SK-MEL-5 (cell line): ENCODE results near the gene ZNF117. TPM values are rescaled to one million over a fixed set of nuclear protein-coding genes. Genes with fewer than 3 reads are reported as not detected.
"Not testable (repeated sequence)": the region's sequence is repeated elsewhere in the genome, so short reads cannot be mapped to it uniquely, and the experiment has no call there.

Experiments used
- DNase-seq: peaks from one replicate; pipeline ENCODE4 v3.0.0-alpha.2; 2016; ENCODE audit warnings: low read depth, low spot score
- in situ Hi-C: cut with HindIII; loops from 2 replicates; pipeline ENCODE4 v1.10.0; 2016; ENCODE audit warnings: low sequenced_read_pairs, high pct_unique_total_duplicates, low pct_unique_long_range_greater_than_20kb
- total RNA-seq: library from RNA; depleted of rRNA; stranded (reverse); fragments of >200 nt; shearing (Covaris generic); gene quantifications from 2 replicates; pipeline ENCODE4 v1.2.3, GENCODE V29; 2014

The ZNF117 gene
- total RNA-seq, 1 experiment from 2014 or later: 0.16 TPM

DNA sequence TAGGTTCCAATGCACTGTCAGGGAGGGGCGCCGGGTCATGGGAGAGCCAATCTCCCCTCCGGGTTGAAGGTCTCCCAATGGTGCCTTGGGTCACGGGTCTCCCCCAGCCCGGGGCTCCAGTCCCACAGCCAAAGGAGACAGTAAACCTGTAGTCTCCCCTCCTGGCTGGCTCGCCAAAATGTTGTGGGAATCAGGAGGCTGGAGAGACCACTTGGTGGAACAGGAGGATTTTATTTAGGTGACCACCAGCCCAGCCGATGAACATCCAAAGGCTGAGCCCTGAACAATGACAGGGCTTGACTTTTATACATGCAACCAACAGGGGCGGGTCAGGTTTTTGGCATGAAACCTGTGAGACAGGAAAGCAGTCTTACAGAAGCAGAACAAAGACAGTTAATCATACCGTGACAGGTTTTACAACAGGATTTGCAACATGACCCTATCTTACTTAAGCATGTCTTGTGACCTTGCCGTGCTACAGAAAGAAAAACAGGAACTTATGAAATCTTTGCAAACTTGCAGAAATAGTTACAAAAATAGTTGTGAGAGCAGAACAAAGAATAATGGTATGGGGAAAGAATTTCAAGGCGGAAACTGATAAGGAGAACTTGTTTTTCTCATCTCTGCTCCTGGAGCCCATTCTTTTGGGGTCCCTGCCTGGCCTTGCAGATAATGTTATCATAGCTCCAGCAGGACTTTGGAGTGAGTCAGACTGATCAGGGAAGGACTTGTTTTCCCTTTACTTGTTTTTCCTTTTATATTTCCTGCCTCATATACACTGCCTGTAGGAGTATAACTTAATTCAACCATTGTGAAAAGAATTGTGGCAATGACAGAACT, 8.5 kb upstream of the ZNF117 start:
- in situ Hi-C loops: no loop called here
- peak; percentile 31 for DNase-seq

DNA sequence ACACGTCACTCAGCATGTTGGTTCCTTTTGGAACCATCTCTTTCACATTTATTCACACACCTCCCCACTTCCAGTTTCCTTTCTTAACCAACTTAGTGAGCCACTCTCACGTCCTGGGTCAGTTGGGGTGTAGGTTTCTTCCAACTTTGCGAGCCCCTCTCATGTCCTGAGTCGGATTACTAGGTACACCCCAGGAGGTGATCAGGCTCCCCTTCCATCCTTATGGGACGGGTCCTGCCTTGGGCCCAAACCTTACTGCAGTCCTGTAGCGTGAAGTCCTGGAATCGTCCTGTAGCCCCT, 8.0 kb upstream of the ZNF117 start:
- no peak for DNase-seq

DNA sequence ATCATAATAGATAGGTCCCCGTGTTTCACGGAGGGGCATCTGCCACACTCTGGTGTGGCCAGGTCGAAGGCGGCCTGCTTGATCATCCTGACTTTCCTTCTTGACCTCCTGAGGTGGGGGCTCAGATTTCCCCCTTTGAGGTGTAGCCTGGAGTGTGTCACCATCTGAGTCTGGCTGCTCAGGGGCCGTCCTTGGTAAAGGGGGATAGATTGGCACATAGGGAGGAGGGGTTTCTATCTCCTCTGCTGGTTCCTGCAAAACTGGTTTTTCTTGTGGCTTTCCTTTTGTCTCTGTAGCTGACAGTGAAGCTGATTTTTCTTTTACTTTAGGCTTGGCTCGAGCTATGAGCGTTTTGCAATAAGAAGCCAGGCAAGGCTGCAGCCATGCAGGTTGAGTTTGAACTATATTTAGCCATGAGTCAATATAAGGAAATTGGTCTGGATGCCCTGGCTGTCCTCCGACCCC, 7.1 kb upstream of the ZNF117 start:
- no peak for DNase-seq
- in situ Hi-C loops: no loop called here

More for the DNA sequence above, 8.0 kb upstream of the ZNF117 start:
- in situ Hi-C loops: no loop called here

DNA sequence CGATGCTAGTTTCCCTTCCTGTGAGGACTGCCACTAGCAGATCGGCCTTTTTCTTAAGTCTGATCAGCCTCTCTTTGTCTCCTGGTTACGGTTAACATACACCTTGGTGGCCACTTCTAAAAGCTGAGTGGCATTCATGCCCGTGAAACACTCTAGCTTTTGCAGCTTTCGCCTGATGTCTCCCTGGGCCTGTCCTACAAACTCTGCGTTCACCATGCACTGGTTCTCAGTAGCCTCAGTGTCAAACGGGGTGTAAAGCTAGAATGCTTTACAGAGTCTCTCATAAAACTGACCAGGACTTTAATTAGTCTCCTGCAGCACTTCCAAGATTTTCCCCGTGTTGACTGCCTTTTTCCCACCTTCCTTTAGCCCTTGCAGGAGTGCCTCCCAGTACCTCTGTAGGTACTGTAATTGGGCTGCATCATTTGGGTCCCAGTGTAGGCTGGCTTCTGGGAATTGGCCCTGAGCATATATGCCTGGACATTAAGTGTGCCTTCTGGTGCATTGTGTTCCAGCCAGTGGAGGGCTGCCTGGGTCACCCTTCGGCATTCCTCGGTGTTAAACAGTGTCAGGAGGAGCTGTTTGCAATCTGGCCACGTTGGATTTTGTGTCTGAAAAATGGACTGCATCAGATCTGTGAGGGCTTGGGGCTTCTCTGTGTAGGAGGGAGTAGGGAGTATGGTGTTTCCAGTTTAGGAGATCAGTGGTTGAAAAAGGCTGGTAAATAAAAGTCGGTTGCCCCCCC, 6.5 kb upstream of the ZNF117 start:
- no peak for DNase-seq
- in situ Hi-C loops: no loop called here

DNA sequence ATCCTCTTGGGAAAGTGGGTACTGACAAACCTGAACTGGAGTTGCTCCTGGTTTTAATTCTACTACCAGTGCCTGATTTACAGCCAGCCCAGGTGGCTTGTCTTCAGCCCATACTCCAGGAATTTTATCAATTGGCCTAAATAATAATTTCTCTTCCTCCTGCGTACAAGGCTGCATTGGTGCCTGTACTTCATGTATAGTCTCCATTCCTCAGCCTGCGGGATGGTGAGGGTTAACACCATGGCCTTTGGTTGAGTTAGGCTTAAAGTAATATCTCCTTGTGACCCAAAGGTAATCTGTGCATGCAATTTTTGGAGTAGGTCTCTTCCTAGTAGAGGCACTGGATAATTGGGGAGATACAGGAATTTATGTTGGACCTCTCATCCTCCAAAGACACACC, 5.5 kb upstream of the ZNF117 start:
- in situ Hi-C loops: no loop called here
- no peak for DNase-seq

DNA sequence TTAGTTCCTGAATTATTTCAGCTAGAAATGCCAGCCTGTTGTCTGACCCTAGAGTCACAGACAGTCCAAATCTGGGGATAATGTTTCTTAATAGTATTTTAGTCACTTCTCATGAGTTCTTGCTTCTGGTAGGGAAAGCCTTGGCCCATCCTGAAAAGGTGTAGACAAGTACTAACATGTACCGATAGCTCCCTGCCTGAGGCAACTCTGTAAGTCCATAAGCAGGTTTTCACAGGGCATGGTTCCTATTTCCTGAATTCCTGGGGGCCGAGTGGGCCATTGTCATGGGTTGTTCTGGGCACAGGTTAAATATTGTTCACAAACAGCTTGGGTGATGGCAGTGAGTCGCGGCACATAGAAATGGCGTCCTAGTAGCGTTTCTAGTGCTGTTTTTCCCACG, 3.1 kb upstream of the ZNF117 start:
- in situ Hi-C loops: no loop called here
- no peak for DNase-seq

DNA sequence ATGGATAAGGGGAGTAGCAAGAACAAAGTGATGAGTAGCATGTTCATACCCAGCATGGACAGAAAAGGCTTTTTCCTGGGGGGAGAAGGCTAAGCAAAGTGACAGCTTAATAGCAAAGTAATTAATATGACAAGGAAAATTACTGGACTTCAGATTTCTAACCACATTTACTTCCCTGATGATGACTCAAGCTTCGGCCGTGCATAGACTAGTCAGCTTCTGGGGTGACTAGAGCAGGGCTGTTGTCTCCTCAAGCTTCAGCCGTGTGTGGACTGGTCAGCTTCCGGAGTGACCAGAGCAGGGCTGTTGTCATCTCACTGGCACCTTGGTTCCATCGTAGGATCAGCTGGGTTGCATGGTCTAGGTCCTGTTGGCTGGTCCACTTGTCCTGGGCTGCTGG, 2.1 kb upstream of the ZNF117 start:
- DNase-seq: no peak
- in situ Hi-C loops: no loop called here

DNA sequence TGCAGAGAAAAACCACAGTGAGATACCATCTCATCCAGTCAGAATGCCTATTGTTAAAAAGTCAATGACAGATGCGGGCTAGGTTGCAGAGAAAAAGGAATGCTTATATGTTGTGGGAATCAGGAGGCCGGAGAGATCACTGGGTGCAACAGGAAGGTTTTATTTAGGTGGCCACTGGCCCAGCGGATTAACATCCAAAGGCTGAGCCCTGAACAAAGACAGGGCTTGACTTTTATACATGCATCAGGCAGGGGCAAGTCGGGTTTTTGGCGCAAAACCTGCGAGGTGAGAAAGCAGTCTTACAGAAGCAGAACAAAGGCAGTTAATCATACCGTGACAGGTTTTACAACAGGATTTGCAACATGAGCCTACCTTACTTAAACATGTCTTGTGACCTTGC, 620 bp downstream of the ZNF117 start:
- DNase-seq: no peak
- in situ Hi-C loops: no loop called here

DNA sequence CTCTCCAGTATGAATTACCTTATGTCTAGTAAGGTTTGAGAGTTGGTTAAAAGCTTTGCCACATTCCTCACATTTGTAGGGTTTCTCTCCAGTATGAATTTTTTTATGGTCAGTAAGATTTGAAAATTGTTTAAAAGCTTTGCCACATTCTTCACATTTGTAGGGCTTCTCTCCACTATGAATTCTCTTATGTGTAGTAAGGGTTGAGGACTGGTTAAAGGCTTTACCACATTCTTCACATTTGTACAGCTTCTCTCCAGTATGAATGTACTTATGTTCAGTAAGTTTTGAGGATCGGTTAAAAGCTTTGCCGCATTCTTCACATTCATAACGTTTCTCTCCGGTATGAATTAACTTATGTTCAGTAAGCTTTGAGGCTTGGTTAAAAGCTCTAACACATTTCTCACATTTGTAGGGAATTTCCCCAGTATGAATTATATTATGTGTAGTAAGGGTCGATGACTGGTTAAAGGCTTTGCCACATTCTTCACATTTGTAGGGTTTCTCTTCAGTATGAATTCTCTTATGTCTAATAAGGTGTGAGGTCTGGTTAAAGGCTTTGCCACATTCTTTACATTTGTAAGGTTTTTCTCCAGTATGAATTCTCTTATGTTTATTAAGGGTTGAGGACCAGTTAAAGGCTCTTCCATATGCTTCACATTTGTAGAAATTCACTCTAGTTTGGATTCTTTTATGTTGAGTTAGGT, 12.2 kb downstream of the ZNF117 start:
- in situ Hi-C loops: no loop called here
- DNase-seq: no peak

DNA sequence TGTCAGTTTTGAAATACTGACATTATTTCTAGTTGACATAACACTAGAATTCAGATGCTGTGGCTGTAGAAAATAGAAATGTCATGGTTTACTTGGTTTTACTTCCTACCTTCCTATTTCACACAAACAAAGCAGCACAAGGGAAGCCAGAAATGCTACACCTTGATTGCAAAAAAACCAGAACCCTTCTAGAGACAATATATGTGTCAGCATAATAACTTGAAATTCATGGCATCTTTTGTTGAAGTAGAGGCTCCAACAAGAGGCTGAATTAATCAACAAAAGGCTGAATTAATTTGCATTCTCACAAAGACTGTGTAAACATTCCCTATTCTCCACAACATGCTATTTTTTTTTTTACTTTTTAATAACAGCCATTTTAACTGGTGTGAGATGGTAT, 25.2 kb downstream of the ZNF117 start:
- in situ Hi-C loops: no loop called here
- no peak for DNase-seq

DNA sequence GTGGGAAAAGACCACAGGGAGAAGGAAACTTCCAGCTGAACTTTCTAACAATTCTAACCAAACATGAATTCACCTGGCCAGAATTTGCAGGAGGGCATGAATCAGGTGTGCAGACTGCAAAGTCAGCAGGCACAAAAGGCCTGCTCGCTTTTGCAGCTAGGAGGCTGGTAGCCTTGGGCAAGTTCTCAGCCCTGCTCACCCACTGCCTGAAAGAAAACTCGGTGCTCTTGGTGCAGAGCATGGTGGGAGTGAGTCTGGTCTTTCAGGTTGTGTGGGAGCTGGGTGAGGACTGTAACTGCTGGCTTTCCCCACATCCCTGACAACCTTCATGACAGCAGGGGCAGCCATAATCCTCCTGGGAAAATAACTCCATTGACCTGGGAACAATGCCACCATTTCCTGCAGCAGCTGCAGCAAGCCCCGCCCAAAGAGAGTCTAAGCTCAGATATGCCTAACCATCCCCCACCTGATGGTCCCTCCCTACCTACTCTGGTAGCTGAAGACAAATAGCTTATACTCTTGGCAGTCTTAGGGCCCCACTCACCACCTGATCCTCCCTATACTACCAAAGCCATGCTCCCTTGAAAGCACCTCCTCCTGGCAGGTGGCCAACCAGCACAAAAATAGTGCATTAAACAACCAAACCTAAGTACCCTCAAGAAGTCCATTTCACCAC, 31.6 kb downstream of the ZNF117 start:
- in situ Hi-C loops: no loop called here
- DNase-seq: no peak

DNA sequence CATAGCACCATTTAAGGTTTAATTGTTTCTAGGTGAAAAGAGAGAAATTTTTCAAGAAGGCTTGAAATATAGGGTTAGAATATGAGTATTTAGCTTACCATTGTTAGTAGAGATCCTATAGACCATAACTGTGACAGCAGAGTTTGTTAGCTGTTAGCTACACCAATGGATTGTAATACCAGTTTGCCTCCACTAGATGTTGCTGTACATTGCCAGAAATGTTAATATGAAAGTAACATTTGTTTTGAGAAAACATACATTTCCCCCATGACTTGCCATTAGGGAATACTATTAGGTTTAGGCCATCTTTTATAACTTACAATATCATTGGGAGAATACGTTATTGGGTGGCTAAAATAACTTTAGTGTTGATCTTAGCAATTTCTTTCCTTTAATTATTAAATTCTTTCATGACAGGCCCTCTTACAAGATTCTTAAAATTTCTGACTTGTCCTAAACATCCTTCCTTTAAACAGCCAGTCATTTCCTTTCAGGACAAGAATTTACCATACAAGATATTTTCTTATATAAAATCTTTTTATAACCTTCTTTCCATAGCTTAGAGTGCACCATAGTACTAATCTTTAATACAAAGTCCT, 39.5 kb downstream of the ZNF117 start:
- in situ Hi-C loops: no loop called here
- peak; percentile 82 for DNase-seq

DNA sequence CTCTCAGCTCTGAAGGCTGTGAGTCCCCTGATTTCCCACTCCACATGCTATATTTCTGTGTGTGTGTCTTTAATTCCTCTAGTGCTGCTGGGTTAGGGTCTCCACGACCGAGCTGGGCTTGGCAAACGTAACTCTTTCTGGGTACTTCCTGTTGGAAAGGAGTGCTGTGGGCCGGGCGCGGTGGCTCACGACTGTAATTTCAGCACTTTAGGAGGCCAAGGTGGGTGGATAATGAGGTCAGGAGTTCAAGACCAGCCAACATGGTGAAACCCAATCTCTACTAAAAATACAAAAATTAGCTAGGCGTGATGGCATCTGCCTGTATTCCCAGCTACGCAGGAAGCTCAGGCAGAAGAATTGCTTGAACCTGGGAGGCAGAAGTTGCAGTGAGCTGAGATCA, 40.2 kb downstream of the ZNF117 start:
- DNase-seq, in situ Hi-C loops: not testable (repeated sequence)

DNA sequence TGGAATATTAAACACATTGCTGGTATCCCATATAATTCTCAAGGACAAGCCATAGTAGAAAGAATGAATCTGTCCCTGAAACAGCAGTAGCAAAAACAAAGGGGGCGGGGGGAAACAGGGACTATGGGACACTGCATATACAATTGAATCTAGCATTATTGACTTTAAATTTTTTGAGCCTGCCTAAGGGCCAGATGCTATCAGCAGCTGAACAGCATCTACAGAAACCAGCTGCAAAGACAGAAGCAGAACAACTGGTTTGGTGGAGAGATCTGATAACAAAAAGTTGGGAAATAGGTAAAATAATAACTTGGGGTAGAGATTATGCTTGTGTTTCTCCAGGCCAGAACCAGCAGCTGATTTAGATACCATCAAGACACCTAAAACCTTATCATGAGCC, 42.1 kb downstream of the ZNF117 start:
- DNase-seq, in situ Hi-C loops: not testable (repeated sequence)

DNA sequence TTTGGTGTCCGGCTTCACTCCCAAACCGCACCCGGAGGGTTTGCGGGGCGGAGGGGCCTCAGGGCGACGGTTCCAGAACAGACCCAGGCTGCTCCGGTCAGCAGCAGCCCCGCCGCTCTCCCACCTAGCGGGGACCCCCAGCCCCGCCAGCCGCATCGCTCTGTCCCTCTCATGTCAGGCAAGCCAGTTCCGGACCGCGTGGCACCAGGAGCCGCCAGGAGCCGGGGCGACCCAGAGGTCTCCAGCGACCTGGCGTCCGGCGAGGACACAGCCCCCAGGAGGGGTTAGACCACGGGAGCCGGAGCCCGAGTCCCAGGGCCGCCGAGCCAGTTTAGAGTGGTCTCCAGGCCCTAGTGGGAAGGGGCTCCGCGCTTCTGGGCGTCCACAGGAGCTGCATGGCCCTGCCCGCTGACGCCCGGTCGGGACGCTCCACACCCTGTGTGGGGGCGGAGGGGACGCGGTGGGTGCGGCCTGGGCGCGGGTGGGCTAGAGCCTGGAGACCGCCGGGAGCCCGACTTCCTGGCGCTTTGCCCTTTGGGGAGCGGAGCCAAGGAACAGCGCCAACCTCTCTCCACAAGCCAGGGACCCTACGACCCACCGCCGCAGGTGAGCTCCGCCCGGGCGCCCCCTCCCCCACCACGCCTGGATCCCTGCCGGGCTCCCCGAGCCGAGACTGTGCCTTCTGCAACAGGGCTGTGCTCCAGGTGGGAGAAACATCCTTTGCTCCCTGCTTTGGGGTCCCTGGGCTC, 43.4 kb downstream of the ZNF117 start:
- no peak for DNase-seq
- in situ Hi-C loops: no loop called here

DNA sequence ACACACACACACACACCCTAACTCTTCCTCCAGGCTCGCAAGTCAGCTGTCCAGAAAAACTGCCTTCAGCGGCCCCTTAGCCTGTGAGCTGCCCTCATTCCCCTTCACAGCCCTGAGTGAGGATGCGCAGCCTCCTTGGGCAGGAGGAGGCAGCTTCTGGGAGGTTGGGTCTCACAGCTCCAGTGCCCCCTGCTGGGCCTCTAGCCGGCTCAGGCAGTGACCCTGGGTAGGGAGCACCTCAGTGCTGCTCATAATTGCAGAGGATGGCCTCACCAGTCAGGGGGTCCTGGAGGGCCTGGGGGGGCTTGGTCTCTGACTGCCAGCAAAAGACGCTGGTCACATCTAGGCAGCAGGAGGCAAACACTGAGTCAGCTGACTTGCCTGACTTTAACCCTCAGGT, 44.1 kb downstream of the ZNF117 start:
- in situ Hi-C loops: no loop called here
- peak; percentile 34 for DNase-seq
